ENCODE measurements around the gene EXOC4. TPM values are rescaled to one million over a fixed set of nuclear protein-coding genes. Genes with fewer than 3 reads are reported as not detected.
A peak's percentile ranks its signal among the peaks of the same experiment; 100 is the strongest.

The EXOC4 gene
- total RNA-seq, 4 donors from 2014 or later = 36.9 to 78.0 (median 52.2) TPM

GRCh38 chr7:133602291-133602690 lies 349.4 kb downstream of the EXOC4 start:
- intact Hi-C loops (cut with DNase I; ENCODE audit: low total_unique reads) (no loop called here), in situ Hi-C loops (cut with MboI; ENCODE audit: low sequenced_read_pairs in 4 of 4) (no loop called here)
- ATAC-seq = peak in 1 of 2 donors; percentile 36
- Histone ChIP-seq H3K27ac (peak overlapping the region in 1 of 4 donors; percentile 19), H3K4me3 (no peak overlapping the region), H3K27me3 (no peaks in the 10 kb centered on the region), H3K36me3 (no peaks in the 10 kb centered on the region), H3K9me3 (no peaks in the 10 kb centered on the region), H3K4me1 (peaks cover 14 to 21% of the 10 kb centered on the region in 2 donors)
- TF ChIP-seq POLR2A (IDR thresholded peaks at IDR 0.05) (no peak), CTCF (IDR thresholded peaks at IDR 0.05 in 4 of 5, conservative IDR thresholded peaks at IDR 0.05 in 1 of 5) (no peak)
- no peak for DNase-seq

- Histone ChIP-seq H3K4me3 (no peak overlapping the region), H3K27me3 (no peaks in the 10 kb centered on the region), H3K27ac (no peak overlapping the region), H3K36me3 (no peaks in the 10 kb centered on the region), H3K9me3 (no peaks in the 10 kb centered on the region), H3K4me1 (peaks cover 2 to 5% of the 10 kb centered on the region in 2 donors)
- intact Hi-C loops (cut with DNase I; ENCODE audit: low total_unique reads) (no loop called here), in situ Hi-C loops (cut with MboI; ENCODE audit: low sequenced_read_pairs in 4 of 4) (no loop called here)
- ATAC-seq (no peak), DNase-seq (no peak)
- TF ChIP-seq POLR2A (IDR thresholded peaks at IDR 0.05) = no peak
- no peak for TF ChIP-seq CTCF (IDR thresholded peaks at IDR 0.05 in 4 of 5, conservative IDR thresholded peaks at IDR 0.05 in 1 of 5)
These were observed 354.1 kb downstream of the EXOC4 start for GRCh38 chr7:133606991-133607390.

- Histone ChIP-seq H3K4me3 (no peak overlapping the region), H3K27ac (no peak overlapping the region), H3K4me1 (no peaks in the 10 kb centered on the region), H3K27me3 (no peaks in the 10 kb centered on the region), H3K9me3 (no peaks in the 10 kb centered on the region), H3K36me3 (no peaks in the 10 kb centered on the region)
- in situ Hi-C loops (cut with MboI; ENCODE audit: low sequenced_read_pairs in 4 of 4) (no loop called here), intact Hi-C loops (cut with DNase I; ENCODE audit: low total_unique reads) (no loop called here)
- no peak for TF ChIP-seq POLR2A (IDR thresholded peaks at IDR 0.05)
- no peak for TF ChIP-seq CTCF (IDR thresholded peaks at IDR 0.05 in 4 of 5, conservative IDR thresholded peaks at IDR 0.05 in 1 of 5)
- ATAC-seq = no peak
- DNase-seq = no peak
These were observed 356.9 kb downstream of the EXOC4 start for GRCh38 chr7:133609806-133610205.

GRCh38 chr7:133611955-133612354 lies 359.1 kb downstream of the EXOC4 start:
- Histone ChIP-seq H3K4me1 (no peaks in the 10 kb centered on the region), H3K9me3 (no peaks in the 10 kb centered on the region), H3K27me3 (no peaks in the 10 kb centered on the region), H3K27ac (no peak overlapping the region), H3K36me3 (no peaks in the 10 kb centered on the region), H3K4me3 (no peak overlapping the region)
- TF ChIP-seq CTCF (IDR thresholded peaks at IDR 0.05 in 4 of 5, conservative IDR thresholded peaks at IDR 0.05 in 1 of 5) (no peak), POLR2A (IDR thresholded peaks at IDR 0.05) (no peak)
- in situ Hi-C loops (cut with MboI; ENCODE audit: low sequenced_read_pairs in 4 of 4) (no loop called here), intact Hi-C loops (cut with DNase I; ENCODE audit: low total_unique reads) (no loop called here)
- no peak for ATAC-seq
- no peak for DNase-seq

GRCh38 chr7:133613250-133613790 lies 360.4 kb downstream of the EXOC4 start:
- no peak overlapping the region for H3K27ac ChIP-seq
- no peaks in the 10 kb centered on the region for H3K27me3 ChIP-seq
- no peaks in the 10 kb centered on the region for H3K4me1 ChIP-seq
- intact Hi-C loops (cut with DNase I; ENCODE audit: low total_unique reads) = no loop called here
- H3K36me3 ChIP-seq = no peaks in the 10 kb centered on the region
- H3K9me3 ChIP-seq = no peaks in the 10 kb centered on the region
- in situ Hi-C loops (cut with MboI; ENCODE audit: low sequenced_read_pairs in 4 of 4) = no loop called here
- ATAC-seq (no peak), DNase-seq (no peak)
- TF ChIP-seq CTCF (IDR thresholded peaks at IDR 0.05 in 4 of 5, conservative IDR thresholded peaks at IDR 0.05 in 1 of 5) = no peak
- no peak for TF ChIP-seq POLR2A (IDR thresholded peaks at IDR 0.05)
- no peak overlapping the region for H3K4me3 ChIP-seq

Data from gastrocnemius medialis (tissue), 4 donors.